SKM-1 (cell line): ENCODE measurements around the gene DYSF.

ENCODE experiments used
- DNase-seq: peaks from one replicate; lab custom pipeline; 2025; ENCODE audit not compliant: unreplicated experiment; lab: John Stamatoyannopoulos, UW

The DYSF gene

GRCh38 chr2:71548646-71549425 lies 95.5 kb downstream of the DYSF start:
- peak; percentile 44 for DNase-seq

GRCh38 chr2:71550801-71551630 lies 97.7 kb downstream of the DYSF start:
- no peak for DNase-seq

- DNase-seq, result no peak
Measured at GRCh38 chr2:71551631-71551915, 98.2 kb downstream of the DYSF start.

- DNase-seq, result no peak
Measured at GRCh38 chr2:71552356-71552755, 99.0 kb downstream of the DYSF start.

GRCh38 chr2:71552861-71553301 lies 99.5 kb downstream of the DYSF start:
- DNase-seq, result no peak

- no peak for DNase-seq
Measured at GRCh38 chr2:71554028-71554705, 100.8 kb downstream of the DYSF start.

GRCh38 chr2:71554706-71555056 lies 101.3 kb downstream of the DYSF start:
- DNase-seq, result no peak

GRCh38 chr2:71555798-71556454 lies 102.6 kb downstream of the DYSF start:
- DNase-seq, result no peak

- no peak for DNase-seq
Measured at GRCh38 chr2:71556692-71557250, 103.4 kb downstream of the DYSF start.

GRCh38 chr2:71557321-71557720 lies 104.0 kb downstream of the DYSF start:
- DNase-seq, result no peak

GRCh38 chr2:71558300-71559051 lies 105.1 kb downstream of the DYSF start:
- no peak for DNase-seq

- no peak for DNase-seq
Measured at GRCh38 chr2:71559080-71559827, 105.9 kb downstream of the DYSF start.

GRCh38 chr2:71559828-71560637 lies 106.7 kb downstream of the DYSF start:
- no peak for DNase-seq

- DNase-seq, result no peak
Measured at GRCh38 chr2:71560638-71561011, 107.3 kb downstream of the DYSF start.

GRCh38 chr2:71561441-71562267 lies 108.3 kb downstream of the DYSF start:
- no peak for DNase-seq

GRCh38 chr2:71562518-71562917 lies 109.2 kb downstream of the DYSF start:
- DNase-seq, result no peak

GRCh38 chr2:71563872-71564271 lies 110.5 kb downstream of the DYSF start:
- DNase-seq, result no peak

- DNase-seq, result no peak
Measured at GRCh38 chr2:71564361-71564760, 111.0 kb downstream of the DYSF start.
